VCaP (cell line): ENCODE results near the gene MCCD1.

Source experiments
- H3K27ac ChIP-seq: fragments of 450-650 bp; 2 replicates; pipeline ENCODE4 v1.5.1; 2017
- TF ChIP-seq, protein P1 (sequence below): fragments of 450-650 bp; conservative IDR thresholded peaks from 2 replicates; pipeline ENCODE4 v1.5.1; 2017; ENCODE audit warnings: mild to moderate bottlenecking, moderate library complexity

The MCCD1 gene

DNA sequence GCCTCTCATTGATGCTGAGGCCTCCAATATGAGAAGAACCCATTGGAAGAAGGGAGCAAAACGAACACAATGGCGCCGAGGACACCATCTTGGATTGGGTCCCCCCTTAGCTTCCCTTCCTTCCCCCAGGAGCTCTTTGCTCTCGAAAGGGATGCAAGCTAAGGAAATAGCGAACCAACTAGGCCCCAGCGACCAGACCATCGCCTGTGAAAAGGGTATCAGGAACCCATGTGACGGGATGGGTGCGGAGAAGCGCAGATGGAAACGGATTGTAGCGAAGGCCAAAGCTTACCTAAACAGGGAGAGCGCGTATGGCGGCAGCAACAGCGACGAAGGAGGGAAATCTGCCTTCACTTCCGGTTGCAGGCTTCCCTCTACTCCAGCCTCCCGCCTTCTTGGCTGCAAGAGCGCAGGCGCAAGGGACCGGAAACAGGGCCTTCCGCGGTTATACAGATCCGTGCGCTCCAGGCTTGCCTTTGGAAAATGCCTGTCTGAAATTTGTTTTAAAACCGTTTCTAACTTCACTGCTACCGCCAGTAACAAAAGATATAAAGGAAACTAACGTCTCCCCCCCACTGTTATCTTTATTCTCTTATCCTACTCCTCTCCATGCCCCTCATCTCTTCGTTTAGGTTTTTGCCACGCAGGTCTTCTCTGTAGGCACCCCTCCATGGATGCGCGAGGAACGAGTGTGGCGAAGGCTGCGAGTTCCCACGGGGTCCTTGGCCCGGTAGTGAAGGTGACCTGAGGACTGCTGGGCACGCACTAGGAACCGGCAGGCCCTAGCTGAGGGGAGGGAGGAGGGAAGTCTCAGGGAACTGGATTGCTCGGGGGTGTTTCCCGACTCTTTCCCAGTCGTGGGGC, 13.1 kb downstream of the MCCD1 start, which contains the start of gene DDX39B:
Gene DDX39B (minus strand): TSS at position 346 of the 864 bp plus-strand sequence. CDS start 1,471 bp downstream, outside the sequence.
- TF ChIP-seq, protein P1, sequence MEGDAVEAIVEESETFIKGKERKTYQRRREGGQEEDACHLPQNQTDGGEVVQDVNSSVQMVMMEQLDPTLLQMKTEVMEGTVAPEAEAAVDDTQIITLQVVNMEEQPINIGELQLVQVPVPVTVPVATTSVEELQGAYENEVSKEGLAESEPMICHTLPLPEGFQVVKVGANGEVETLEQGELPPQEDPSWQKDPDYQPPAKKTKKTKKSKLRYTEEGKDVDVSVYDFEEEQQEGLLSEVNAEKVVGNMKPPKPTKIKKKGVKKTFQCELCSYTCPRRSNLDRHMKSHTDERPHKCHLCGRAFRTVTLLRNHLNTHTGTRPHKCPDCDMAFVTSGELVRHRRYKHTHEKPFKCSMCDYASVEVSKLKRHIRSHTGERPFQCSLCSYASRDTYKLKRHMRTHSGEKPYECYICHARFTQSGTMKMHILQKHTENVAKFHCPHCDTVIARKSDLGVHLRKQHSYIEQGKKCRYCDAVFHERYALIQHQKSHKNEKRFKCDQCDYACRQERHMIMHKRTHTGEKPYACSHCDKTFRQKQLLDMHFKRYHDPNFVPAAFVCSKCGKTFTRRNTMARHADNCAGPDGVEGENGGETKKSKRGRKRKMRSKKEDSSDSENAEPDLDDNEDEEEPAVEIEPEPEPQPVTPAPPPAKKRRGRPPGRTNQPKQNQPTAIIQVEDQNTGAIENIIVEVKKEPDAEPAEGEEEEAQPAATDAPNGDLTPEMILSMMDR: no peak
- peak within 1 kb of the TSS; percentile 94 for H3K27ac ChIP-seq

DNA sequence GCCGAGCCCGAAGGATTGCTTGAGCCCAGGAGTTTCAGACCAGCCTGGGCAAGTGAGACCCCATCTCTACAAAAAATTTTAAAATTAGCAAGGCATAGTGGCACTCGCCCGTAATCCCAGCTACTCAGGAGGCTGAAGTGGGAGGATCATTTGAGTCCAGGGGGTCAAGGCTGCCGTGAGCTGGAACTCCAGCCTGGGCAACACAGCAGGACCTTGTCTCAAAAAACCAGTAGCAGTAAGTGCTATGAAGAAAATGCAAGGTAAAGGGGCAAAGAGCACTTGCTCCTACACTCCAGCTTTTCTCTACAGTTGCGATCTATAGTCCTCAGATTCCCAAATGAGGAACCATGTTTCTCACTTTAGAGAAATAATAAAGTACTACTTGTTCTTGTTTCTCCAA, 14.9 kb downstream of the MCCD1 start:
- TF ChIP-seq, protein P1: no peak

DNA sequence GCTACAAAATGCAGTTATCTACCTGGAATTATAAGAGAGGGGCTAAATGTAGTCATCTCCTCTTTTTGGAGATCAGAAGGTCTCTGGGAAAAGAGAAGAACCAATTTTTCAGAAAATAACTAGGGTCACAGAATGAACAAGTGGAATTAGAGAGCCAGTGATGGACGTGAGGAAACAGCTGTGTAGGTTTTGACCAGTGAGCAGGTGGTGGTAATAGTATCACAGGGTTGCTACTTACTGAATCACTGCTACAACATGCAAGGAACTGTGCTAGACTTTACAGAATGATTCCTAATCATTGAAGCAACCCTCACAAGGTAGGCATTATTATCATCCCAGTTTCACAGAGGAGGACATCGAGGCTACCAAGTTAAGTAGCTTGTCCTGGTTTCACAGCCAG, 15.9 kb downstream of the MCCD1 start:
- TF ChIP-seq, protein P1: no peak
- H3K27ac ChIP-seq: no peak overlapping the region

More for the DNA sequence above, 14.9 kb downstream of the MCCD1 start:
- H3K27ac ChIP-seq: peak overlapping the region; percentile 94

DNA sequence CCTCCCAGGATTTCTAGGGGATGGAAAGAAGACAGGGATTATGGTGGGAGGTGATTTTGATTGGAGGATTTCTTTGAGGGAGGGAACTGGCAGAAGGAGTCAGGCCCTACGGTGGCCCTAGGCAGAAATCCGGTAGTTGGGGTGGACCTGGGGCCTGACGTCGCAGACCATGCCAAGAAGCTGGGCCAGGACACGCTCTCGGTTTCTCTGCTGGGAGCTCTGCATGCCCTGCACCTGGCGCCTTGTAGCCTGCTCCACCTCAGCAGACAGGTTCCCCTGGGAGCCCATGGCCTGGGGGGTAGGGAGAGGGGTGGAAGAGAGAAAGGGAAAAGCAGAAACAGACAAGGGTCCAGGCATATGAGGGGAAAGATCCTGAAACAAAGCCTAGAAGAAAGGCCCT, 16.5 kb downstream of the MCCD1 start:
- H3K27ac ChIP-seq: no peak overlapping the region
- TF ChIP-seq, protein P1: no peak

DNA sequence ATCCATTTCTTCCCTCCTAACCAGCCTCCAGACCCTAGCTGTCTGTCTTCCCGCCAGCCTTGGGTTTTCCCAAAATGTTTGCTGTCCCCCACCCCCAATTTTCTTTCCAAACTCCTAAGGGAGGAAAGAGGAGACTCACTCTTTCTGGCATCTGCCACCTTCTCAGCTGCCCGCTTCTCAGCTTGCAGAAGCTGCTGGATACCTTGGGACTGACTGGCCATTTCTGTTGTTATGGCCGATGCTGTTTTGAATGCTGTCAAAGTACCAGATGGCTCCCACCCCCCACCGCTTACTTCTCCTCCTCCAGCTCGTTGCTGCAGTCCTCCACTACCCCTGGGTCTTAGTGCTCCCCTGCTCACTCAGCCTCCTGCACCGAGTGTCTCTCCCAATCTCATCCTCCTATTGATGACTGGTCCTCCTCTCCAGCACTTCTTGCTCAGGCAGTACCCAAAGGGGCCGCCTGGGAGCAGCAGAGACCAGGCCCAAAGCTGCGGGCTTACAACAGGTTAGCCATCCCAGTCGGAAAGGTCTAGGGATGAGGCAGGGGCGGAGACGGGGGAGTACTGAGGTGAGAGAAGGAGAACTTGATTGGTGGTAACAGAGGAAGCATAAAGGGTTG, 17.7 kb downstream of the MCCD1 start, which contains the start of gene ATP6V1G2:
Gene ATP6V1G2 (minus strand): TSS at position 270 of the 619 bp plus-strand sequence. CDS start 49 bp downstream, at position 221.
- TF ChIP-seq, protein P1: peak; percentile 97
- peak within 1 kb of the TSS; percentile 82 for H3K27ac ChIP-seq

DNA sequence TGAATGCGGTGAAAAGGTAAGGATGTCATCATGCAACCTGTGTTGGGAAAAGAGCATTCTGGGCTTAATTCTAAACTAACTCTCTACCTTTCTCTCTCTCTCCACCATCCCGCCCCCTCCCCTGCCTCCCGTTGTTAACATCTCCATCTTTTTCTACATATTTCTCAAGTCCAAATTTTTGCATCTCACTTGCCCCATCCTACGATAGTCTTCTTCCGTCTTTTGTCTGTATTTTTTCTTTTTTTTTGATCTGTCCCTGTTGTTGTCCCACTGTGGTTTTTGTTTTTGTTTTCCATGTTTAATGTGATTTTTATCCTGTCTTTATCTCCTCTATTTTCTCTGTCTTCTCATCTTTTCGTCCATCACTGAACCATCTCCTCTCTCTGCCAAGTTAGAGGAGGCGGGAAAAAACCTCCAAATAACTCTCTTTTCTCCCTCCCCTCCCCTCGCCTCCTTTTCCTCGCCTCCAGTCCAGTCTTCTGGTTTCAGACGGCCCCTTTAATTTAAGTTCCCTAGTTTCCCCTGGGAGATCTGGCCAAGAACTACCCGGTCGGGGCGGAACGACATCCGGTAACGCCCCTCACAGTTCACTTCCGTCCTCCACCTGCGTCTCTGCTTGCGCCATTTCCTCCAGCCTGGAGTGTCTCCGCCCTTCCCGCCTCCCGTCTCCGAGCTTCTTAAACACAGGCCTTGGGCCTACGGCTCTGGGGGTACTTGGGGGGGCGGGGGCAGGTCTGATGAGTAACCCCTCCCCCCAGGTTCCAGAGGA, 18.4 kb downstream of the MCCD1 start, which contains the start of gene NFKBIL1:
Gene NFKBIL1 (plus strand): TSS at position 651 of the 769 bp plus-strand sequence. CDS start 87 bp downstream, at position 738.
- TF ChIP-seq, protein P1: peak; percentile 34
- H3K27ac ChIP-seq: peak within 1 kb of the TSS; percentile 82
